Cerebellar nuclear complex (tissue), 1 donor: Measurements from ENCODE around the gene MRPL55.

ENCODE experiments used
- DNase-seq, 2 experiments: peaks; one replicate each; lab custom pipeline; 2025; lab: John Stamatoyannopoulos, UW

MRPL55 gene

DNA sequence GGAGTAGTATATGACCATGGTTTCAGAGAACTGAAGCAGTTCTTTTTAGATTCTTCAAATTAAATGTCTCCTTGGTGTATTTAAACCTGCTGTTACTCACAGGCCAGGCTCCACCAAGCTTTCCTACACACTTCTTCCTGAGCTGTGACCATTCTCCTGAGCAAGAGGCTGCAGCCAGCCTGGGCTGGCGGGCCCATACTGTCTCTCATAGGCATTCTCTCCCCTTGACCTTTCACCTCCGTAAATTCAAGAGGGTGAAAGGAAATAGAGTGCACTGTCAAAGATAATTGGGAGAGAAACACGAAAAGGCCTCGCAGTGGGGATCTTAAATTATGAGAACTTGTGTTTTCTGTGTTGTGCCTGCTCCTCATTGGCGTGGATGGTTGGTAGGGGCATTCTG is 24.3 kb downstream of the MRPL55 start:
- no peak for DNase-seq

DNA sequence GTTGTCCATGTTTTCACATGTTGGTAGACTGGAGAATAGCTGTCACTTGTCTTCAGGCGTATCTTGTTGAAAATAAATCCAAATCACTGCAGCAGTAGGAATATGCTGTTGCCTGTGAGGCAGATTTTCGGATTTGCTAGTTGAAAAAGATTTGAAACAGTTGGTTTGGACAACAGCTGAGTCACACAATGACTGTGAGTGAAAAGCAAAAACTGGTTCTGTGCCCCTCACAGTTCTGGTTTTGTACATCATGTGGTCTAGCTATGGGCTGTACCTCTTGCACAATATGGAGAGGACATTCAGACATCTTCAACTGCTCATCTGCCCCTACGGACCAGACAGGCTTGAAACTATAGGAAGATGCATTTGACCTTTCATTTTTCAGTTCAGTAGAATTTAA is 24.8 kb downstream of the MRPL55 start:
- DNase-seq, result no peak

DNA sequence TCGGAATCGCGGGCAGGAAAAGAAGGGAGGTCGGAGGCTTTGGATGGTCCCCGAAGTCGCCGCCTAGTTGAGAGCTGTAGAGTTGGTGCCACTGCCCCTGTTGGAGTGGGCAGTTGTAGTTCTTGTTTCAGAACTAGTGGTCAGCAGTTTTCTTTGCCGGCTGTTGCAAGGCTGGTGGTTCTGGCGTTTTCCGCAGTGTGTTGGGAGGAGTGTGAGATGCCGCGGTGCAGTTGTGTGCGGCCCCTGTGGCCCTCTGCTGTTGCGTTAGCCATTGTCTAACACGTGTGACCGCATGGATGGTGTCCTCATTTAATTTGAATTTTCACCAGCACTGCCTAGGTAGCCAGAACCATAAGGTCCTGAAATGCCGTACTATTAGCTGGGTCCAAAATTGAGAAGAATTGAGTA is 25.2 kb downstream of the MRPL55 start:
- DNase-seq, result no peak

DNA sequence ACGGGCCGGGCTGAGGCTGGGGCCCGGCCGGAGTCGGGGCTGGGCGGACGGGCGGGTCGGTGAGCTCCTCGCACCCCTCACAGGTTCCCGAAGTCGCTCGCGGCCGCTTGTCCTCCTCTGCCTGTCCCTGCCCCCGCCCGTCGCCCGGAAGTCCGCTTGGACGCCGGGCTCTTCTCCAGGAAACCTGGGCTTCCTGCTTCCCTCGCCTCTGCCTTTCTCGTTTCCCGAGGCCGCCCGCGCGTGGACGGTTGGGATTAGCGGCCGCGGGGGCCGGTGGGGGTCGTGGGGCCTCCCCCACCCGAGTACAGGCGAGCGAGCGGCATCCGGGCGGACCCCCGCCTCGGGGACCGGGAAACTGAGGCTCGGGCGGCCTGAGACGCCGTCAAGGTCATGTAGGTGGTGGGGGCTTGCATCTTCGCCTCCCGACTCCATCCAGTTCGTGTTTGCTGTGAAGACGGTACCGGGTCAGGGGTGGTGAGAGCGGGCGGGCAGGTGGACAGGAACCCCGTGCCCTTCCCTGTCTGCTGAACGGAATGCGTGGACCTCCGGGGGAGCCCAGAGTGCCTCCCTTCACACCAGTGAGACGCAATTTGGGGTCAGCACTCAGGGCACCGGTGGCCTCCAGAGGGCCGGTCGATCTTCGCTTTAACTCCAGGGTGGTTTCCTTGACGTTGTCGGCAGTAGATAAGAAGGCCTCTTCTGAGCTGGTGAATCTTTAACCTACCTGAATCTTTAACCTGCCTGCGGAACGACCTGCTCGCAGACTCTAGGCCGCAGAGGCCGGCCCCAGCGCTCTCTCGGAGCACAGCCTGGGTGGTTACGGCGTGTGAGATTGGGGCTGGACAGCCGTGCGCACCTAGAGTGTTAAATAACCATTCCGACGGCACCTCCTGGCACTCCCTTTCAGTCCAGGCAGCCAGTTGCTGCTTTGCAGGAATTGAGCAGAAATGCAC is 25.9 kb downstream of the MRPL55 start:
- no peak for DNase-seq

DNA sequence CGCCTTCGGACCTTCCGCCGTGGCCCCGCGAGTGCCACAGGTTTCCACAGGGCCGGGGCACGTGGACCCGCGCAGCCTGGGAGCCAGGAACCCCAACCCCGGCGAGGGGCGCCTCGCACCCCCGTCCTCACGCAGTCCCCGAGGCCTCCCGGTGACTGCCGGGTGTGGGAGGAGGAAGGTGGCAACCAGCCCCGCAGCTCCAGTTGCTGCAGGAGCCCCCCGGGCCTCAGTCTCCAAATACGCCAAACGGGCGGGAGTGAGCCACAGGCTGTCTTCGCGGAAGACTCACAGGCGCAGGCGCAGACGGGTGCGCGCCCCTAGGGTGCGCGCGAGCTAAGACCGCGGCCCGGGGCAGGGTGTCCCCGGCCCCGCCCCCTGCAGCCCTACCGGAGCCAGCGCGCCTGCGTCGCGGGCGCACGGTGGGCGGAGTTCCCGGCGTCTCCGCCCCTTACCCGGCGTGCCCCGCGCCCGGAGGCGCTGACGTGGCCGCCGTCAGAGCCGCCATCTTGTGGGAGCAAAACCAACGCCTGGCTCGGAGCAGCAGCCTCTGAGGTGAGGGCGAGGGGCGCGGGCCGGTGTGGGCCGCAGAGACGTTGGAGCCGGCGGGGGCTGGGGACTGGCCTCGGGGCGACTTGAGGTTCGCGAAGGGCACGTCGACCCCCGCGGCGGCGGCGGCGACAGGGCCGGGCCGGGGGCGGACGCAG is 26.7 kb downstream of the MRPL55 start, which contains the start of gene ARF1:
ARF1 (plus strand) TSS at position 495 of the 704 bp plus-strand sequence. CDS start 14,407 bp downstream, outside the sequence.
- peak in 1 of 2 experiments; percentile 67 for DNase-seq

DNA sequence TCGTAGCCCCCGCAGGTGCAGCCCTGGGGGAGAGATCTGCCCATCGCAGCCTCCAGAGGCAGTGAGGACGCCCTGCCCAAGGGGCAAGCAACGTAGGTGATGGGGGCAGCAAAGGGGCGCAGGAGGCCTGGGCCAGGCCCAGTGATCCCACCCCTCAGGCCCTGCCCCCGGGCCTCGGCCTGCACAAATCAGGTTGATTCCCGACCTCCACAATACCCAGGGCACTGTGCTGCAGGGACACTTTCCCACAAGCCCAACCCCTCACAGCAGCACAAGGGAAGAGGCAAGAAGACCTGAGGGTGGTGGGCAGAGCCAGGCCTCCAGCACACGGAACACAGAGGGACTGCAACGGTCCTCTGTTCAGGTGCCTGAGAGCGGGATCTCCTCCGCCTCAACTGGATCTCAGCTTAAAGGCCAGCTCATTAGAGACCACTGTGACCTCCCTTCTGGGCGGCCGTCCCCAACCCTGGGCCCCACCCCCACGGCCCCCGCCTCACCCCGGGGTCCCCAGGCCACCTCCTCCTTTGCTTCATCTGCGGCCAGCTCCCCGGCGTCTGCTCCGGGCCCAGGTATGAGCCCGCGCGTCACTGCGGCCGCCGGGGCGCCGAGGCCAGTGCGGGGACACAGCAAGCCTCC is 27.4 kb downstream of the MRPL55 start:
- DNase-seq, result no peak

DNA sequence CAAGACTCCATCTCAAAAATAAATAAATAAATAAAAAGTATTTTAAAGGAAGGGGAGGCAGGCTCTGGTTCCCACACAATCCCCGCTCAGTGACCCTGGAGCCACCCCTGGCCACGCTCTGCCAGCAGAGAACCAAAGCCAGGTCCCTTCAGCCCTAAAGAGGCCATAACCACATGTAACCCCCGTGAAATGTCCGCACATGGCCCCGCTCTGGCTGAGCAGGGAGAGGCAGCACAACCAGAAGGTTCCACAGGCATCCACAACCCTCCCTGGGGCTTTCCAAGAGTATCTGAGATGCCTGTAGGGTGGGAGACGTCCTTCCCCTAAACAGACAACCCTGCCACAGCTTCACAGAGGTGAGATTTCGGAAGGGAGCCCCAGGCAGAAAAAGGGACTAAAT is 28.0 kb downstream of the MRPL55 start:
- no peak for DNase-seq

DNA sequence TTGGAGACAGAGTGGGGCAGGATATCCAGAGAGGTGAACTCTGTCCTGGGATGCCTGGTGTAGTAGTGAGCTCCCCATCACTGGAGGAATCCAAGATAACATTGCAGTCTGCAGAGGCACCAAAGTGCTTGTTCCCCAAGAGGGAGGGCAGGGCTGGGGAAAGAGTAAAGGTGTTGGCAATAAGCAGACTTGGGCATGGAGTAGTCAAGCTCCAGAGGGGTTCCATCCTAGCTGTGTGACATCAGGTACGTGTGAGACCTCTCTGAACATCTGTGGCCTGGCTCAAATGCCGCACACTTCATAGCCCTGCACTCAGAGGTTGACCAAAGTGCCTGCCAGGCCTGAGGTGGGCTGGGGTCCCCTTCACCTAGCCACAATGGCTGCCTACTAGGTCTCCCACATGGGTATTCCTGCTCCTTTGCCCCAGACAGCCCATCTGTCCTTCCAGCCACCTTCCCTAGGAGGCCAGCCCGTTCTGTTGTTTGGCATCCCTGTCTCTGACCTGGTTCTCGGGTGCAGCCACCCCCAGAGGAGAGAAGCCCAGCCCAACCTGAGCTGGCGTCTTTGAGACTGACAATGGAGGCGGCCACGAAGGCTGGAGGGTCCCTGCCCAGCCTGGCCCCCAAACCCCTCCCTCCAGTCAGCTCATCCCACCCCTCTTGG is 29.4 kb downstream of the MRPL55 start:
- no peak for DNase-seq

DNA sequence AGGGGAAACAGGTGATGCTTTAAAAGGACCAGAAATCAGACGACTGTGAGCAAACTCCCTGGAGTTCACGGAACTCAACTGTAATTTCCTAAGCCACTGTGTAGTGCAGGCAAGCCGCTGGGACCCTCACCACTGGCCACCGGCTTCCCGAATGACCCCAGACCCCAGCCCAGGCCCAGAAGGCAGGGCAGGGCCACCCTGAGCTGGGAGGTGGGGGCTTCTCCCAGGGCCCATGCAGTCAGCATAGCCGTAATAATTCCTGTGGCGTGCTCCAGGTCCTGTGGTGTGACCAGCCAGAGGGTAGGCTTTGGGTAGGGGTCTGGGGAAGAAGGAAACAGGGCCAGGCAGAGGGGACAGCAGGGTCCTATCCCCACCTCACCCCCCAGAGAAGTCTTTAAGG is 30.1 kb downstream of the MRPL55 start:
- no peak for DNase-seq

DNA sequence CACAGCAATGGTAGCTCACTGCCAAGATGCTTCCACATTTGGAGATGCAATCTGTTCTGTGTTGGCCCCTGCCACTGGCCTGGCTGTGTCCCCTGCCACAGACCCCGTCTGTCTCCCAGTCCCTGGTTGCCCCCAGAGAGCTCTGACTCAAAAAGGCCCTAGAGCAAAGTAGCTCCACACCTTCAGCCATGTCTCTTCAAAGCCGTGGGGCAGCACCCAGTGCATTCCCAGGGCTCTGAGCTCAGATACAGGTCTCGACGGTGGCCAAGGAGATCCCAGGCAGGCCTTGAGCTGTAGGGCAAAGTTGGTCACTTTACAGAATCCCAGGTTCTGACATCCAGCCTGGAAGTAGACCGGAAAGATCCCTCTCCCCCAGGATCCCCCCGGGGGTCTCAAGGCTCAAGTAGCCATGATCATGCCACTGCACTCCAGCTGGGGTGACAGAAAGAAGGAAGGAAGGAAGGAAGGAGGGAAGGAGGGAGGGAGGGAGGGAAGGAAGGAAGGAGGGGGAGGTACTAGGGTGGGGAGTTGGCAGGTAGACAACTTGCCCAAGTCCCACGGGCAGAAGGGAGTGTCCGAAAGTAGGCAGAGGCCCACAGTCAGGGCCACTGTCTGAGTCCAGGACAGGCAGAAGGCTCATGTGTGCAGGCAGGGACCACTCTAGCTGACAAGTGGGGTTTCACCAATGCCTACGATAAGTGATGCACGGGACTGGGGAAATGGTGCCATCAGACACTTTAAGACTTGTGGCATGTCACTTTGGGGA is 31.4 kb downstream of the MRPL55 start:
- no peak for DNase-seq

DNA sequence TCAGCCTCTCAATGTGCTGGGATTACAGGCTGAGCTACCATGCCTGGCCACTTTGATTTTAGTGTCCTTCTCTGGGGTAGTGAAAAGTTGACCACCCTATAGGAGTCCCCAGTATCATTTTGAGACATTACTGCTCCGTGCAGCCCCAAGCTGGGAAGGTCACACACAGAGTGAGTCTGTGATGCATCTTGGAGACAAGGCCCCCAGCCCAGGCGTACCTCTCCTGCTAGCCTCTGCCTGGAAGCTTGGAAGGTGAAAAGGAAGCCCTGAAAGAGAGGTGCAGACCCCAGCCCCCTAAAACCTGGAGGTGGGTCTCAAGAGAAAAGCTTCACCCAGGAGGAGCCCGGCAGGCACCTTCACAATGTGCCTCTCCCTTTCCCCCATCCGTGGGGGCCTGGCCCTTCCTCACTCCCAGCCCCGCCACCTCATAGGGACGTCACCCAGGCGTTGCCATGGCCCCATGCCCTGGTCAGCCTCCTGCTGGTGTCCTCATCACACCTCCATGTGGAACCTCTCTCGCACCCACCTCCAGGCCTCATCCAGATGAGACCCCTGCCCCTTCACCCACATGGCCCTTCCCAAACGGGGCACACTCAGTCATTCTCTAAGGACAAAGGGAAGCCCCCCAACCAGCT is 32.2 kb downstream of the MRPL55 start:
- DNase-seq, result no peak

DNA sequence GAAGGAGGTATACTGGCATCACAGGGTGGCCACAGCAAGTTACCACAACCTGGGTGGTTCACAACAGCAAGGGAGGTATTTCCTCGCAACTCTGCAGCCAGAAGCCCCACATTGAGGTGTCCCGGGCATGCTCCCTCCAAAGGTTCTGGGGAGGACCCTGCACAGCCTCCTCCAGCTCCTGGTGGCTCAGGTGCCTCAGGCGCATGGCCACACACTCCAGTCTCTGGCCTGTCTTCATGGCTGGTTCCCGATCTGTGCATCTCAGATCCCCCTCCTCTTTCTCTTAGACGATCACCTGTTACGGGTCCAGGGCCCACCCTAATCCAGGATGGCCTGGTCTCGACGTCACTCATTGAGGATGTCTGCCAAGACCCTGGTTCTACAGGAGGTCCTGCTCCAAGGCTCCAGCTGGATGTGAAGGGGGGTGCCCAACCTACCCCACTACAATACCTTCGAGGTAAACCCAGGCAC is 33.3 kb downstream of the MRPL55 start:
- DNase-seq, result no peak

DNA sequence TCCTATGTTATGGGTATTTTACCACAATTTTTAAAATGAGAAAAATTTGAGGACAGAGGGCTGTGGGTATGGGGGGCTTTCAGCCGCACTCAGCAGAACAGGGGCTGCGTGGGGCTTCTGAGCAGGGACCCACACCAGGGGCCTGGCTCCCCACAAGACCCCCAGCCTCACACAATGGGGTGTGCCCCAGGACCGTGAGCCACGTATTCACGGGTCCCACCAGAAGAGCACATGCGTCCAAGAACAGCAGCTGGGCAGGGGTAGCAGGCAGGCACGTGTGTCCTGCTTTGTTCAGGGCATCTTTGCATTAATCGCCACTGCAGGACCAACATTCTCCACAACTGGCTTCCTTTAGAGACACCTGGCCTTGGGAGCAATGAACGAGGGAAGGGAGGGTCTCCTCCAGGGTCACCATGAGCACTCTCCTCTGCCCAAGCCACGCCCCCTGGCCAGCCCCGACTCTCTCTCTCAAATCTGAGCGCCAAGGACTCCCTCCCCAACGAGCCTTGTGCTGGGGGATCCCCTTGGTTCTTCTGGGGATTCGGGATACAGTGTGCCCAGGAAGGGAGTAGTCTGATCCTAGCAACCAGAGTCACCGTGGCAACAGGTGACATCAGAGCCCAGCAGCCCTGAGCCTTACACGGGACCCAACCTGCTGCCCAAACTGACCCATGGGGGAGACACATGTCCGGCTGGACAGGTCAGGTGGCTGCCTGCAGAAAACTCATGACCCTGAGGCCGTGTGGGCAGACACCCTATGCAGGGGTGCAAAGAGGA is 34.0 kb downstream of the MRPL55 start:
- DNase-seq, result no peak

DNA sequence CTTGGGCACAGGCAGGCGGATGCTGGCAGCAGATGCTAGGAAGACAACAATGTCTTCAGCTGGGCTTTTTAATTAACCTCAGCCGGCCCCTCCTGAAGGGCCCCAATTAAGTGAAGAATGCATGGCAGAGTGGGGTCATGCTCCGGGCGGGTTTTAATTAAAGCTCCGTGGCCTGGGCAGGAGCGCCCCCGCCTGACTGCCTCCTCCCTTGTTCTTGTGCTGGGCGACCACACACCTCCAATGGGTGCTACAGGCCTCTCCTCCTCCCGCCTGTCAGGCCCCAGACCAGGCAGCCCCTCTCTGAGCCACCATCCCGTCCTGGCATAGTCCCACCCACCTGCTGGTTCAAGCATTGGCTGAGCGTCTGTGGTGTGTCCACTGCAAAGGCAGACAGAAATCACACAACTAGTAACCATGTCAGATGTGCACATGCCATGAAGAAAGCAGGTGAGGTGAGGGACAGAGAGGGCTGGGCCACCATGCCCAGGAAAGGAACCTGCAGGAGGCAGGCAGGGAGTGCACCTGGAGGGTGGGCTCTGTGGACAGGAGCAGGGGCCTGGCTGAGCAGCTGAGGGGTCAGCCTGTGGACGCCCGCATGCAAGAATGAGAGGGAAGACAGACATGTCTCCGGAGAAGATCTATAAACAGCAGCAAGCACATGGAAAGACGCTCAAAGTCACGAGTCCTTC is 35.1 kb downstream of the MRPL55 start:
- DNase-seq, result no peak

DNA sequence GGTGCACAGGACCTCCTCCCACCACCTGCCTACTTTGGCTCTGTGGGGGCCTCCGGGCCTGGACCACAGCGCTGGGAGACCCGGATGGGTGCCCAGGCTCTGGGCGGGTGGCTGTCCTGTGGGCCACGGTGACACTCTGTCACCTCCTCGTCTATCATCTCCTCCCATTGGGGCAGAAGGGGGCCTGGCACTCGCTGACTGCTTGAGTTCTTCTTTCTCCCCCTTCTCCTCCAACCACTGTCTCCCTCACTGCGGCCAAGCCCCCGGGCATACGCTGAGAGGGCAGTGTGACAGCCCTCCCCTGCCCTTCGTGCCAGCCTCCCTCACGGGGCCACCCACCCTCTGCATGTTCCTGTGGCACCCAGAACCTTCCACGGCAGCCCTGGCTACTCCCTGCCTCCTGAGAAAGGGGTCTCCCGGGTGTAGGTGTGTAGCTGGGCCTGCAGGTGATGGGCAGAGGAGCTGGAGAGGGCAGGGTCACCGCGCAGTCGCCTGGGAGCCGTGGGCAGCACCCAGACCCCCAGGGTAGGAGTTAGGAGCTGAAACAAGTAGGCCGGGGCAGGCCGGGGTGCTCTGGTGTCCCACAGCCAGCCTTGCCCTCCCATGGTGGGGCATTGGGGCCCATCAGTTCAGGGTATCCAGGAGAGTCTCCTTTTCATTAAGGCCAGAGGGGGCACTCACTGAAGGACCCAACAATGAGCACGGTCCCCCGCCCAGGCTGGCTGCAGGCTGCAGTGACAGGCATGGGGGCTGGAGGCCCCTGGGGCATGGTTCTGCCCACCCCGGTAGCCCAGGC is 35.8 kb downstream of the MRPL55 start:
- DNase-seq, result no peak

DNA sequence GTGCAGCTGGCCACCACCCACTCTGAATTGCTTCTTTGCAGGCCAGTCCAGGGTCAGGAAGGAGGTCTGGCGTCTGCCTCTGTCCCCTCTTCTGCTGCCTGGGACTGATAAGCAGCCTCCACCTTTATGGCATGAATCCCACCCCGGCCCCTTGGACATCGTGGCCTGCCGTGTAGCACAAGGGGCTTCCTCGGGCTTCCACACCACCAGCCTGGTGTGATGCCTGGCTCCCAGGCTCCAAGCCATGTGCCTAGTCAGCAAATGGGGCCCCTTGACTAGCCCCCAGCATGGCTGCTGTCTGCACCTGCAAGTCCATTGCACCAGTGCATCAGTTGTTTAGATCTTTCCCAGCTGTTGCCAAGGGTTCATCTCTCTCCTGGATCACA is 36.4 kb downstream of the MRPL55 start:
- no peak for DNase-seq

DNA sequence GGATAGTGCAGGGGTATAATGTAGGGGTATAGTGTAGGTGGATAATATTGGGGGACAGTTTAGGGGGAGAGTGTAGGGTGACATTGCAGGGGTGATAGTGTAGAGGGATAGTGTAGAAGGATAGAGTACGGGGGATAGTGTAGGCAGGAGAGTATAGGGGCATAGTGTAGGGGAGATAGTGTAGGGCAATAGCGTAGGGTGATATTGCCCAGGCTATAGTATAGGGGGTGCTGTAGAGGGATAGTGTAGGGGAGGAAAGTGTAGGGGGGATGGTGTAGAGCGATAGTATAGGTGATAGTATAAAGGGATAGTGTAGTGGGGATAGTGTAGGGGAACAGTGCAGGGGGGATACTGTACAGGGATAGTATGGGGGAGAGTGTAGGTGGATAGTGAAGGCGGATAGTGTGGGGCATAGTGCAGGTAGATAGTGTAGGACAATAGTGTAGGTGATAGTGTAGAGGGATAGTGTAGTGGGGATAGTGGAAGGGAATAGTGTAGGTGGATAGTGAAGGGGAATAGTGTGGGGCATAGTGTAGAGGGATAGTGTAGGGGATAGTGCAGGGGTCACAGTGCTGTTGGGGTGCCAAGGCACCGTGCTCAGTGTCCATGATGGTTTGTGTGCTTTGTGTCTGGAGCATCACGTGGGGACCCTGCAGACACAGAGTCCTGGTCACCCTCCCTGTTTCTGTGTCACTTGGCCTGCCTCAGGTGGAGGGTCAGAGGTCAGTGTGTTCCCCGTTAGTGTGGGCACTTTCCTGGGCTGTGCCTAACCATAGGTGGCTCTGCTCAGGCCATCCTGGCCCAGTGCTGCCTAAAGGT is 37.1 kb downstream of the MRPL55 start:
- no peak for DNase-seq

DNA sequence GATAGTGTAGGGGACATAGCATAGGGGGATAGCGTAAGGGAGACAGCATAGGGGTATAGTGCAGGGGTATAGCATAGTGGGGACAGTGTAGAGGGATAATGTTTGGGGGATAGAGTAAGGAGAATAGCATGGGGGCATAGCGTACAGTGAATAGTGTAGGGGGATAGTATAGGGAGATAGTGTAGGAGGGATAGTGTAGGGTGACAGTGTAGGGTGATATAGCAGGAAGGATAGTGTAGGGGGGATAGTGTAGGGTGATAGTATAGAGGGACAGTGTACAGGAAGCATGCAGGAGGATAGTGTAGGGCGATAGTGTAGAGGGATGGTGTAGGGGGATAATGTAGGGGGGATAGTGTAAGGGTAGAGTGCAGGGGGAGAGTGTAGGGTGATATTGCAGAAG is 38.2 kb downstream of the MRPL55 start:
- DNase-seq, result no peak
